Endometrial microvascular endothelial cells (primary cell): ENCODE data around the gene RPP25L. TPM values are rescaled to one million over a fixed set of nuclear protein-coding genes. Genes with fewer than 3 reads are reported as not detected.
"Not testable (repeated sequence)": the region's sequence is repeated elsewhere in the genome, so short reads cannot be mapped to it uniquely, and the experiment has no call there.

Source experiments
- in situ Hi-C: cut with HindIII; loops from 2 replicates; pipeline ENCODE4 v1.10.0; 2017; ENCODE audit warnings: low sequenced_read_pairs, low pct_unique_long_range_greater_than_20kb; ENCODE audit errors: inconsistent ontology term
- total RNA-seq: library from RNA; depleted of rRNA; stranded (reverse); fragments of >200 nt; gene quantifications from one replicate; pipeline ENCODE4 v1.2.3, GENCODE V29; 2015; ENCODE audit errors: inconsistent ontology term

The RPP25L gene
- total RNA-seq, 1 donor from 2014 or later = 39.7 TPM

DNA sequence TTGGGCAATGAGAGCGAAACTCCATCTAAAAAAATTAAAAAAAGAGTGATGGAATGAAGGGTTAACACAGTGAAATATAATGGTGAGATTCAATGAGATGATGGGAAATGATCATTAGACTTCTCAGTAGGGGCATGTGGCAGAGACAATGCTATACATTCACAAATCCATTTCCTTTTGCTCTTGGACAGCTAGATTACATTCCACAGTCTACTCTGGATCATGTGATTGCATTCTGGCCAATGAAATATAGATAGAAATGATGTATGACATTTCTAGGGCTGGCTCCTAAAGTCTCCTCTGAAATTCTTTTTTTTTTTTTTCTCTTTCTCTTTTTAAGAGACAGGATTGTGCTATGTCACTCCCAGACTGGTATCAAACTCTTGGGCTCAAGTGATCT is 30.8 kb upstream of the RPP25L start:
- in situ Hi-C loops = no loop called here

DNA sequence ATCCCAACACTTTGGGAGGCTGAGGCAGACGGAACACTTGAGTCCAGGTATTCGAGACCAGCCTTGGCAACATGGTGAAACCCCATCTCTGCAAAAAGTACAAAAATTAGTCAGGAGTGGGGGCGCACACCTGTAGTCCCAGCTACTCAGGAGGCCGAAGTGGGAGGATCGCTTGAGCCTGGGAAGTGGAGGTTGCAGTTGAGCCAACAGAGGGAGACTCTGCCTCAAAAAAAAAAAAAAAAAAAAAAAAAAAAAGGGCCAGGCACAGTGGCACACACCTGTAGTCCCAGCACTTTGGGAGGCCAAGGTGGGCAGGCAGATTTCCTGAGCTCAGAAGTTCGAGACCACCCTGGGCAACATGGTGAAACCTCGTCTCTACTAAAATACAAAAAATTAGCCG is 27.4 kb upstream of the RPP25L start:
- in situ Hi-C loops = not testable (repeated sequence)

DNA sequence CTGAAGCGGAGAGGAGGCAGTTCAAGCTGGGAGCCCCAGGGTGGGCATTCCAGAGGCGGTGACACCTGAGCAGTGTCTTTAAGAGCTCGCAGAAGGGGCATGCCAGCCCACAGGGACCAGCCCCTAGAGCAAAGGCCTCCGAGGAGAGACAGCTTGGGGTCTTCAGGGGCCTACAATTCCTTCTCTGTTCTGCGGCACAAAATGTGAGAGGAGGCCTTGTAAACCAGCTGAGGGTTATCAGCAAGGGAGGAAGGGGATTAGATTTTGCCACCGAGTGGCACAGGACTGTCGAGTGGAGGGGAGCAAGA is 26.2 kb upstream of the RPP25L start:
- in situ Hi-C loops = no loop called here

DNA sequence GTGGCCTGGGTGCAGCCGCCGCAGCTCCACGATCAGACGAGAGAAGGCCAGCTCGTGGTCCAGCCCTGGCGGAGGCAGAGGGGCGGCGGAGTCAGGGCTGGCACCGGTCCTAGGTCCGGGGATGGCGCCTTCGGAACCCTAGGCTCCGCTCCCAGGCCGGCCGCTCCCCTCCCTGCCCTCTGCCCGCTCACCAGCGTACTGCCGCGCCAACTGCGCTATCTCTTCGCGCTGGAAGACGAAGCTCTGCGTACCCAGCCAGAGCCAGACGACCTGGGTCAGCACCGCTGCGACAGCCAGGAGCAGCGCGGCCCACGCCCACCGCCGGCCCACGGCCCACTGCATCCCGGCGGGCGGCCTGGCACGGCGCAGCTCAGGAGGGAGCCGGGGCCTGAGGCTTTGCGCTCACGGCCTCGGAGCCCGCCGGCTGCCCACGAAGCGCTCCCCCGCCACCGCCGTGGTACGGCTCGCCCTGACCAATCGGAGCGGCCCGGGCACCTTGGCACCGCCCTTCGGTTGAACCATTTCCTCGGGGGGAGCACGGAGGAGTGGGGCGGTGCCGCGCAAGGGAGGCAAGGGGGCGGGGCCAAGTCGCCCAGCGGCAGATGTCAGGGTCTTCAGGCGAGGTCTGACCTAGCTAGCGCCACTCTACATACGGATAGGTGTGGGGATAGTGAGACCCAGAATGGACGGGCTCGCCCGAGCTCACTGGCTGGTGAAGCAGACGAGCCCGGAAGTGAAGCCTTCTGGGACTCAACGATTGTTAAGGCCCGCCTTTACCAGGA is 25.6 kb upstream of the RPP25L start, which contains the start of gene SIGMAR1:
SIGMAR1 (minus strand) TSS at position 432 of the 782 bp plus-strand sequence; CDS start at position 342, 90 bp downstream.
- in situ Hi-C loops = no loop called here

DNA sequence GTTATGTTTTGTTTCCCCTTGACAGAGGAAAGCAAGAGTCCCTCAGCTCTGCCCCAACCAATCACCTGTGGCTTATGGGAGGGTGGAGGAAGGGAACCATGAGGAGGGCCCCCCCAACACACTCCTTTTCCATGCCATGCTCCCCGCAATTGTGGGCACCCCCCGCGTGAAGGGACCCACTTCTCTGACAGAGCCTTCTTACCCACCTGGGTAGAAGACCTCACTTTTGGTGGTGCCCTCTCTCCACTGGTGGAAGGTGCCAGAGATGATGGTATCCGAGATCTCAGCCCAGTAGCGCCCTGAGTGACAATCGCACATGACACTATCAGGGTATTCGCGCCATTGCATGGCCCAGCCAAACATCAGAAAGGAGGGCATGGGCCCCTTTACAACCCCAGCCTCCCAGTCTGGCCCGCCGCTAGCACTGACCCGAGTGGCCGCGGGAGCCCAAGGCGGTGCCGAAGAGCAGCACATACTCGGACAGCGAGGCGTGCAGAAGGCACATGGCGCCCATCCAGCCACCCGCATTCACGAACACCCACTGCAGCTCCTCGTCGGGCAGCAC is 25.0 kb upstream of the RPP25L start:
- in situ Hi-C loops = no loop called here

GRCh38 chr9:34635556-34635955 is 23.7 kb upstream of the RPP25L start:
- in situ Hi-C loops = no loop called here

GRCh38 chr9:34634551-34635248 is 22.8 kb upstream of the RPP25L start:
- in situ Hi-C loops = no loop called here

DNA sequence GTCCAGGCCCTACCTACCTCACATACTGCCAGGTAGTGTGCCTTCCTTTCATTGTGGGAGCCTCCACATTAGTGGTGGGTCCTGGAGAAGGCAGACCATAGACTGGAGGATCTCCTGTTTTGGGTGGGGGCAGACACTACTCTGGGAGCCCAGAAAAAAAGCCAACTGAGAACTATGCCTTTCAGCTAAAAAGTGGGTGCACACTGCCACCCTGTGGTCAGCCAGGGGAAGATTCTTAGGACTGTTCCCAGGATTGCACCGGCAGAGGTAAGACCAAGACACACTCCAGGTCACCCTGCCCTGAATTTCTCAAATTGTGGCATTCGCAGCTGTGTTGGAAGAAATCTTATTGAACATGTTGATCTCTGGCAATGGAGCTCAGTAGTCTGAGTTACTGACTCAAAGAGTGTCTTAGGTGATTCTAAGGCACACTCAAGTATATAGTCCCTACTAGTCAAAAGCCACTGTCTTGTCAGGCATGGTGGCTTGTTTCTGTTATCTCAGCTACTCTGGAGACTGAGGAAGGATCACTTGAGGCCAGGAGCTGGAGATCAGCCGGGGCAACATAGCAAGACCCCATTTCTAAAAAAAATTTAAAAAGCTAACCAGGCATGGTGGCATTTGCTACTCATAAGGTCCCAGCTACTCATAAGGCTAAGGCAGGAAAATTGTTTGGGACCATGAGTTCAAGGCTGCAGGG is 22.1 kb upstream of the RPP25L start:
- in situ Hi-C loops = no loop called here

- in situ Hi-C loops = no loop called here
These were observed 21.3 kb upstream of the RPP25L start for GRCh38 chr9:34633166-34633565.

GRCh38 chr9:34630402-34631154 is 18.7 kb upstream of the RPP25L start:
- in situ Hi-C loops = no loop called here

DNA sequence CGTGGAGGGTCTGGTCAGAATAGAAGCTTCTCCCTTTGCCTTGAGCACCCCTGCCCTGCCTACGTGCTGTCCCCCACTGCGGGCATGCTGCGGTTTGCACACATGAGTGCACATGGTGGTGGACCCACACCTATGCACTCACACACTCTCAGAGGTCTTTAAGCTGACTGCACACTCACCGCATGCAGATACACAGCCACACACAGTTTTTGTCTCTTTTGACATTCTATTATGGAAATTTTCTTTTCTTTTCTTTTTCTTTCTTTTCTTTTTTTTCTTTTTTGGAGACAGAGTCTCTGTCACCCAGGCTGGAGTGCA is 17.6 kb upstream of the RPP25L start:
- in situ Hi-C loops = no loop called here

- in situ Hi-C loops = no loop called here
These were observed 17.0 kb upstream of the RPP25L start, which contains the start of gene ARID3C for GRCh38 chr9:34628656-34629490. Gene ARID3C (minus strand): TSS chr9:34629066. CDS start chr9:34628014, 1,052 bp downstream.

- in situ Hi-C loops = no loop called here
These were observed 16.1 kb upstream of the RPP25L start for GRCh38 chr9:34627716-34628655.

DNA sequence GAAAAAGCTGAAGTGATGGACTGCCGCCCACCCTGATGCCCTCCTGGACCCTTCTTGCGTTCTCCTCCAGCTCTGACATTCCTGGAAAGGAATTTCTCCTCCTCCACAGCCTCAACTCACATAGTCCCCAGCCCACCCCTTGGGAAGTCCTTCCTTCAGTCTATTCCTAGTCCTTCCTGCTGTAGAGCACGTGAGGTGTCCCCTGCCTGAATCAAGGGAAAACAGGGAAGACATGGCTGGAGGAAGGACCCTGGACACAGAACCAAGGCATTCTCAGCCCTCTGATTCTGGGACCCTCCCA is 13.2 kb upstream of the RPP25L start:
- in situ Hi-C loops = no loop called here

DNA sequence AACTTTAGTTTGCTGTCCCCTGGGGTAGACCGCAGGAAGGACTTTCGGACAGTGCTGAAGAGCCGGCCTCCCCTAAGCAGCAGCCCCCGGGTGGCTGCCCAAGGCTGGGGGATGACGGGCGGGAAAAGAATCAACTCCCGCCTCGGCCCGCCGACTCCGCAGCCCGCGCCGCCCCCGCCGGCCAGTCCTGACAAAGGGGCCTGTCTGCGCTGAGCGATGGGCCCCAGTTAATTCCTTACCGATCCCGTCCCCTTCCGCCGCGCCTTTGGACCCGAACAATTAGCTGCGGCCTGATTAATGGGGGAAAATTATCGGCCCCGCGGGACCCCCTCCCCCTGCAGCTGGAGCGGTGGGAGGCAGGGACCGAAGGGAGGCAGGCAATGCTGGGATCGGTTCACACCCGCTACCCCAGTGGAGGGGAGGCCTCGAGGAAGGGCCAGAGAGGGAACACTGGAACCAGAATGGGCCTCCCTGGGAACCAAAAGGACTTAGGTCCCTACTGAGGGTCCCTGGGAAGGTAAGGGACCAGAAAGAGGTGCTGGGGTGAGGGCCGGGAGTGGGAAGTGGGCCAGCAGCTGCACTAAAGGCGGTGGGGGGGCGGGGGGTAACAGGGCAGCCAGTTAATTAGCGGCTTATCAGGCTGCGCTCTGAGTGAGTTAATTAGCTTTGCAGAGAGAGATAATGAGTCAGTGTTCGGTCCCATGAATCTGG is 12.7 kb upstream of the RPP25L start:
- in situ Hi-C loops = no loop called here

DNA sequence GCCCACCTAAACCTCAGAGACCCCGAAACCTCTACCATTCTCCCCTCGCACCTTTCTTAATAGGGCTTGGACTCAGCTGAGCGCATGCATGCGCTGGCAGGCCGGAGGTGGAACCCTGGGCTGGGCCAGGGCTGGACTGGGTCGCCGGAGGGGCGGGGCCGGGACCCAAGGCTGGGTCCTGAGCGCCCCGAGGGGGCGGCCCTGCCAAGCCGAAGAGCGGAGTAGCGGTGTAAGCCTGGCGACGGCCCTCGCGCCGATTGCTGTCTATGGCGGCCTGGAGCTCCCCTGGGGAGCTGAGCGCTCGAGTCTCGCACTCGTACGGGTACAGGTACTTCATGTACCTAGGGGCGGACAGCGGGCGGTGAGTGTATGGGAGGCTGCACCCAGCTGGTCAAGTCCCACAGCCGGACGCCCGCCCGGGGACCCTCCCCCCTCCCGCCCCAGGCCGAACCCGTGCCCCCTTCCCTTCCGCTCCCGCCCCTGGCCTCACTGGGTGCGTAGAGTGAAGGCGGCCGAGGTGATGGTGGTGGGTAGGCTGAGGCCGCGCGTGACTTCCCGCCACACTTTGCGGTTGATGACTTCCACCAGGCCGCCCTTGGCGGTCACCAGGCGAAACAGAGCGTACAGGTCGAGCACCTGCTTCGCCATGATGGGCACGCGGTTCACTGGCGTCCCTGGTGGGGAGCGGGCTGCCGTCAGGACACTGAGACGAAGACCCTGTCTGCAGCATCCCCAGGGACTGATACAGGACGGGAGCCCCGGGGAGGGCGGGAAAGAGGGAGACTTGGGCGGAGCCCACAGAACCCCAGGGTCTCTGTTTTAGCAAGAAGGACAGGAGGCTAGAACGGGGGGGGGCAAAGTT is 11.7 kb upstream of the RPP25L start:
- in situ Hi-C loops = no loop called here
